ENCODE measurements around the gene APOL4. TPM values are rescaled to one million over a fixed set of nuclear protein-coding genes. Genes with fewer than 3 reads are reported as not detected.
A peak's percentile ranks its signal among the peaks of the same experiment; 100 is the strongest.

APOL4 gene
- total RNA-seq, 4 donors from 2014 or later: 1.2 to 57.6 (median 11.2) TPM

GRCh38 chr22:36156515-36157419 lies 44.8 kb downstream of the APOL4 start:
- Histone ChIP-seq H3K36me3 (no peaks in the 10 kb centered on the region), H3K27me3 (no peaks in the 10 kb centered on the region), H3K4me3 (peak overlapping the region; percentile 23 to 54 (median 43)), H3K9me3 (no peaks in the 10 kb centered on the region), H3K27ac (peak overlapping the region; percentile 85 to 96 (median 92)), H3K4me1 (peaks cover 0 to 83% (median 65%) of the 10 kb centered on the region in 4 donors)
- TF ChIP-seq POLR2A (IDR thresholded peaks at IDR 0.05) (peak in 1 of 2 donors; percentile 27), CTCF (IDR thresholded peaks at IDR 0.05) (no peak), EP300 (IDR thresholded peaks at IDR 0.05) (peak; percentile 78 to 97)
- WGBS, 2 donors: 8 to 11% methylated on average over 15 of the region's 15 CpGs
- DNase-seq (ENCODE audit: low spot score in 2 of 2): peak; percentile 83 to 93

- Histone ChIP-seq H3K4me1 (peaks cover 0 to 83% (median 64%) of the 10 kb centered on the region in 4 donors), H3K27ac (peak overlapping the region; percentile 85 to 96 (median 92)), H3K4me3 (peak overlapping the region; percentile 23 to 54 (median 43)), H3K27me3 (no peaks in the 10 kb centered on the region), H3K9me3 (no peaks in the 10 kb centered on the region), H3K36me3 (no peaks in the 10 kb centered on the region)
- DNase-seq (ENCODE audit: low spot score in 2 of 2): no peak
- WGBS, 2 donors: 62 to 63% methylated on average over 8 of the region's 8 CpGs
- no peak for TF ChIP-seq POLR2A (IDR thresholded peaks at IDR 0.05)
- no peak for TF ChIP-seq EP300 (IDR thresholded peaks at IDR 0.05)
- TF ChIP-seq CTCF (IDR thresholded peaks at IDR 0.05): no peak
These were observed 45.5 kb downstream of the APOL4 start for GRCh38 chr22:36156119-36156514.

GRCh38 chr22:36155702-36156101 lies 45.9 kb downstream of the APOL4 start:
- 36 to 48% methylated on average over 6 to 7 of the region's 7 CpGs for WGBS, 2 donors
- Histone ChIP-seq H3K9me3 (no peaks in the 10 kb centered on the region), H3K36me3 (no peaks in the 10 kb centered on the region), H3K4me1 (peaks cover 0 to 83% (median 63%) of the 10 kb centered on the region in 4 donors), H3K27ac (peak overlapping the region; percentile 85 to 96 (median 92)), H3K27me3 (no peaks in the 10 kb centered on the region), H3K4me3 (peak overlapping the region in 1 of 4 donors; percentile 54)
- peak in 1 of 2 donors; percentile 82 for TF ChIP-seq EP300 (IDR thresholded peaks at IDR 0.05)
- peak in 1 of 2 donors; percentile 31 for TF ChIP-seq POLR2A (IDR thresholded peaks at IDR 0.05)
- peak in 1 of 5 experiments; percentile 21 for TF ChIP-seq CTCF (IDR thresholded peaks at IDR 0.05)
- DNase-seq (ENCODE audit: low spot score in 2 of 2): peak; percentile 49 to 61

- Histone ChIP-seq H3K27ac (peak overlapping the region; percentile 85 to 96 (median 92)), H3K4me1 (peaks cover 0 to 82% (median 69%) of the 10 kb centered on the region in 4 donors)
These were observed 47.1 kb downstream of the APOL4 start for GRCh38 chr22:36154423-36154945.

More at GRCh38 chr22:36154423-36154945, 47.1 kb downstream of the APOL4 start:
- no peaks in the 10 kb centered on the region for H3K27me3 ChIP-seq
- no peak for DNase-seq (ENCODE audit: low spot score in 2 of 2)
- no peaks in the 10 kb centered on the region for H3K36me3 ChIP-seq
- WGBS, 2 donors: 84 to 85% methylated on average over 3 of the region's 3 CpGs
- no peaks in the 10 kb centered on the region for H3K9me3 ChIP-seq
- TF ChIP-seq CTCF (IDR thresholded peaks at IDR 0.05) (no peak), POLR2A (IDR thresholded peaks at IDR 0.05) (no peak), EP300 (IDR thresholded peaks at IDR 0.05) (no peak)
- no peak overlapping the region for H3K4me3 ChIP-seq
